ENCODE measurements around the gene STK32C.
"Not testable (repeated sequence)": the region's sequence is repeated elsewhere in the genome, so short reads cannot be mapped to it uniquely, and the experiment has no call there.

The STK32C gene

GRCh38 chr10:132223611-132224342, 84.0 kb downstream of the STK32C start:
- H3K4me3 ChIP-seq (ENCODE audit: low read depth, low read length) = no peak overlapping the region
- no peak for DNase-seq (ENCODE audit: low read depth)
- no peak for TF ChIP-seq CTCF (conservative IDR thresholded peaks at IDR 0.05; ENCODE audit: low read depth, low read length)

- peak; percentile 87 for DNase-seq (ENCODE audit: low read depth)
- TF ChIP-seq CTCF (conservative IDR thresholded peaks at IDR 0.05; ENCODE audit: low read depth, low read length) = peak; percentile 99
- H3K4me3 ChIP-seq (ENCODE audit: low read depth, low read length) = no peak overlapping the region
Observed at GRCh38 chr10:132223156-132223590, 84.6 kb downstream of the STK32C start.

- DNase-seq (ENCODE audit: low read depth) = no peak
- no peak for TF ChIP-seq CTCF (conservative IDR thresholded peaks at IDR 0.05; ENCODE audit: low read depth, low read length)
- H3K4me3 ChIP-seq (ENCODE audit: low read depth, low read length) = no peak overlapping the region
Observed at GRCh38 chr10:132222726-132223125, 85.0 kb downstream of the STK32C start.

- H3K4me3 ChIP-seq (ENCODE audit: low read depth, low read length); DNase-seq (ENCODE audit: low read depth): not testable (repeated sequence)
Observed at GRCh38 chr10:132220996-132221395, 86.8 kb downstream of the STK32C start.

GRCh38 chr10:132220061-132220460, 87.7 kb downstream of the STK32C start:
- no peak overlapping the region for H3K4me3 ChIP-seq (ENCODE audit: low read depth, low read length)
- DNase-seq (ENCODE audit: low read depth) = no peak
- no peak for TF ChIP-seq CTCF (conservative IDR thresholded peaks at IDR 0.05; ENCODE audit: low read depth, low read length)

GRCh38 chr10:132219486-132219885, 88.3 kb downstream of the STK32C start:
- peak; percentile 48 for TF ChIP-seq CTCF (conservative IDR thresholded peaks at IDR 0.05; ENCODE audit: low read depth, low read length)
- no peak overlapping the region for H3K4me3 ChIP-seq (ENCODE audit: low read depth, low read length)
- no peak for DNase-seq (ENCODE audit: low read depth)

GRCh38 chr10:132216441-132216840, 91.3 kb downstream of the STK32C start:
- DNase-seq (ENCODE audit: low read depth); H3K4me3 ChIP-seq (ENCODE audit: low read depth, low read length): not testable (repeated sequence)

GRCh38 chr10:132213917-132214316, 93.8 kb downstream of the STK32C start:
- H3K4me3 ChIP-seq (ENCODE audit: low read depth, low read length) = no peak overlapping the region
- no peak for DNase-seq (ENCODE audit: low read depth)
- no peak for TF ChIP-seq CTCF (conservative IDR thresholded peaks at IDR 0.05; ENCODE audit: low read depth, low read length)

Data from choroid plexus epithelial cell (primary cell).